Panc1 (cell line): Measurements from ENCODE around the gene DLG5. TPM values are rescaled to one million over a fixed set of nuclear protein-coding genes. Genes with fewer than 3 reads are reported as not detected.

Experiments
- ATAC-seq: fragments of 200-7000 bp; cut with Tn5 transposase; 2 replicates; pipeline ENCODE4 v1.9.1; 2020; ENCODE audit warnings: mild to moderate bottlenecking, moderate library complexity
- BruUV-seq: library from RNA; stranded (reverse); fragments of 400-500 nt; replicated peaks from 2 replicates; lab custom pipeline; 2021; lab: Mats Ljungman, UMichigan
- CTCF ChIA-PET: fragments of 300-600 bp; sonication (Branson Sonifier 250); formaldehyde crosslinking; loops from one replicate; lab custom pipeline; 2022; ENCODE audit warnings: antibody characterized with exemption; lab: Charles Lee
- POLR2A ChIA-PET: fragments of 300-600 bp; sonication (Branson Sonifier 250); formaldehyde crosslinking; loops from one replicate; lab custom pipeline; 2022; ENCODE audit warnings: antibody characterized with exemption; lab: Charles Lee
- DNase-seq: peaks from one replicate; pipeline ENCODE4 v3.0.0-alpha.2; 2010; ENCODE audit warnings: low read depth, low spot score
- H3K27ac ChIP-seq: 2 replicates; pipeline ENCODE4 v1.5.1; 2011; ENCODE audit warnings: mild to moderate bottlenecking, low read length, inconsistent platforms
- H3K27me3 ChIP-seq: fragments of 200-500 bp; sonication (Bioruptor generic); 2 replicates; pipeline ENCODE4 v1.6.0; 2014; ENCODE audit warnings: low read length, inconsistent platforms; ENCODE audit not compliant: control insufficient read depth, insufficient read depth
- H3K36me3 ChIP-seq: fragments of 200-500 bp; sonication (Bioruptor generic); 2 replicates; pipeline ENCODE4 v1.5.1; 2014; ENCODE audit warnings: inconsistent platforms, mild to moderate bottlenecking, low read length, moderate library complexity; ENCODE audit not compliant: control insufficient read depth, insufficient read depth
- H3K4me1 ChIP-seq: 2 replicates; pipeline ENCODE4 v1.5.1; 2011; ENCODE audit warnings: inconsistent platforms, mild to moderate bottlenecking, low read length, moderate library complexity; ENCODE audit not compliant: control insufficient read depth, insufficient read depth
- H3K4me3 ChIP-seq, 2 experiments: 2 replicates each; pipeline ENCODE4 v1.5.1; 2011 to 2012; ENCODE audit warnings: low read depth in 2 of 2, low read length in 2 of 2, mild to moderate bottlenecking in 2 of 2, inconsistent platforms in 1 of 2, moderate library complexity in 1 of 2
- H3K9me3 ChIP-seq: fragments of 200-500 bp; sonication (Bioruptor generic); 2 replicates; pipeline ENCODE4 v1.5.1; 2014; ENCODE audit warnings: low read depth, mild to moderate bottlenecking, inconsistent platforms, low read length, moderate library complexity; ENCODE audit not compliant: control insufficient read depth, insufficient read depth
- POLR2AphosphoS5 ChIP-seq: IDR thresholded peaks from 2 replicates; pipeline ENCODE4 v1.6.1; 2012; ENCODE audit warnings: mild to moderate bottlenecking, low read depth, low read length, moderate library complexity
- SIN3A ChIP-seq: IDR thresholded peaks from 2 replicates; pipeline ENCODE4 v1.6.1; 2012; ENCODE audit warnings: low read depth, mild to moderate bottlenecking, low read length, moderate library complexity, borderline replicate concordance; ENCODE audit not compliant: insufficient read depth
- TCF7L2 ChIP-seq: IDR thresholded peaks from 2 replicates; pipeline ENCODE4 v1.6.1; 2011; ENCODE audit warnings: mild to moderate bottlenecking, low read depth, low read length, inconsistent platforms
- in situ Hi-C: cut with HindIII; loops from 2 replicates; pipeline ENCODE4 v1.10.0; 2016; ENCODE audit warnings: low sequenced_read_pairs, low pct_unique_long_range_greater_than_20kb
- intact Hi-C: fragments of 100-400 bp; cut with micrococcal nuclease; formaldehyde crosslinking; loops from one replicate; pipeline ENCODE4 v1.10.0; 2022; ENCODE audit not compliant: unreplicated experiment
- total RNA-seq: library from RNA; stranded (reverse); gene quantifications from one replicate; pipeline ENCODE4 v1.2.1, GENCODE V29; 2021; ENCODE audit not compliant: unreplicated experiment
- TF ChIP-seq, protein P1 (sequence below): fragments of 450-650 bp; IDR thresholded peaks from 2 replicates; pipeline ENCODE4 v1.5.1; 2017; ENCODE audit warnings: mild to moderate bottlenecking
- TF ChIP-seq, protein P2 (sequence below), 2 experiments: IDR thresholded peaks; 2 replicates each; pipeline ENCODE4 v1.6.1; 2011 to 2012; ENCODE audit warnings: low read depth in 2 of 2, control low read depth in 1 of 2, low read length in 1 of 2, mild to moderate bottlenecking in 1 of 2, moderate library complexity in 1 of 2; ENCODE audit not compliant: insufficient read depth in 1 of 2

The DLG5 gene
- total RNA-seq, 1 experiment from 2014 or later, result 85.6 TPM

DNA sequence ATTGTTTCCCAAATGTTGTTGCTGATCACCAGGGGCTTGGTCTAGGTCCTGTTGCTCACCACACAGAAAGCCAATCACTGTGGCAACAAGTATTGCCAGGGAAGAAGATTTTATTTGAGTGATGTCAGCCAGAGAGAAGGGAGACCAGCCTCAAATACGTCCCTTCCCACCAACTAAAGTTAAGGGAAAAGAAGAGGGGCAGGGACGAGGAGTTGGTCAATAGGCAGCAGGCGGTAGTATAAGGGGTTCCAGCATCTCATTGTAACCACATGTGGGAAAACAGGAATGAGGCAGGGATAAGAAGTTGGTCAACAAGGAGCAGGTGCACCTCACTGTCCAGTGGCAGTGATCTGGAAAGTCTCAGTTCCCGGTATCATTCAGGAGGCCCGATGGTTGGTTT lies 150.1 kb downstream of the DLG5 start:
- ChIA-PET POLR2A (interaction anchor here (0.5 kb wide), 1 partner anchor 12 kb away, joined by 4 read pairs; no protein-coding TSS in a partner anchor), CTCF (no interaction called here)
- no peak for DNase-seq
- Histone ChIP-seq H3K27me3 (no peaks in the 10 kb centered on the region), H3K4me1 (no peaks in the 10 kb centered on the region), H3K4me3 (no peak overlapping the region), H3K36me3 (no peaks in the 10 kb centered on the region), H3K27ac (no peak overlapping the region), H3K9me3 (peaks cover 9% of the 10 kb centered on the region; the same call in 1 of the 2 replicates)
- in situ Hi-C loops, result no loop called here
- no peak for ATAC-seq
- TF ChIP-seq, protein P1, sequence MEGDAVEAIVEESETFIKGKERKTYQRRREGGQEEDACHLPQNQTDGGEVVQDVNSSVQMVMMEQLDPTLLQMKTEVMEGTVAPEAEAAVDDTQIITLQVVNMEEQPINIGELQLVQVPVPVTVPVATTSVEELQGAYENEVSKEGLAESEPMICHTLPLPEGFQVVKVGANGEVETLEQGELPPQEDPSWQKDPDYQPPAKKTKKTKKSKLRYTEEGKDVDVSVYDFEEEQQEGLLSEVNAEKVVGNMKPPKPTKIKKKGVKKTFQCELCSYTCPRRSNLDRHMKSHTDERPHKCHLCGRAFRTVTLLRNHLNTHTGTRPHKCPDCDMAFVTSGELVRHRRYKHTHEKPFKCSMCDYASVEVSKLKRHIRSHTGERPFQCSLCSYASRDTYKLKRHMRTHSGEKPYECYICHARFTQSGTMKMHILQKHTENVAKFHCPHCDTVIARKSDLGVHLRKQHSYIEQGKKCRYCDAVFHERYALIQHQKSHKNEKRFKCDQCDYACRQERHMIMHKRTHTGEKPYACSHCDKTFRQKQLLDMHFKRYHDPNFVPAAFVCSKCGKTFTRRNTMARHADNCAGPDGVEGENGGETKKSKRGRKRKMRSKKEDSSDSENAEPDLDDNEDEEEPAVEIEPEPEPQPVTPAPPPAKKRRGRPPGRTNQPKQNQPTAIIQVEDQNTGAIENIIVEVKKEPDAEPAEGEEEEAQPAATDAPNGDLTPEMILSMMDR, result no peak
- no peak for TF ChIP-seq TCF7L2
- TF ChIP-seq, protein P2, sequence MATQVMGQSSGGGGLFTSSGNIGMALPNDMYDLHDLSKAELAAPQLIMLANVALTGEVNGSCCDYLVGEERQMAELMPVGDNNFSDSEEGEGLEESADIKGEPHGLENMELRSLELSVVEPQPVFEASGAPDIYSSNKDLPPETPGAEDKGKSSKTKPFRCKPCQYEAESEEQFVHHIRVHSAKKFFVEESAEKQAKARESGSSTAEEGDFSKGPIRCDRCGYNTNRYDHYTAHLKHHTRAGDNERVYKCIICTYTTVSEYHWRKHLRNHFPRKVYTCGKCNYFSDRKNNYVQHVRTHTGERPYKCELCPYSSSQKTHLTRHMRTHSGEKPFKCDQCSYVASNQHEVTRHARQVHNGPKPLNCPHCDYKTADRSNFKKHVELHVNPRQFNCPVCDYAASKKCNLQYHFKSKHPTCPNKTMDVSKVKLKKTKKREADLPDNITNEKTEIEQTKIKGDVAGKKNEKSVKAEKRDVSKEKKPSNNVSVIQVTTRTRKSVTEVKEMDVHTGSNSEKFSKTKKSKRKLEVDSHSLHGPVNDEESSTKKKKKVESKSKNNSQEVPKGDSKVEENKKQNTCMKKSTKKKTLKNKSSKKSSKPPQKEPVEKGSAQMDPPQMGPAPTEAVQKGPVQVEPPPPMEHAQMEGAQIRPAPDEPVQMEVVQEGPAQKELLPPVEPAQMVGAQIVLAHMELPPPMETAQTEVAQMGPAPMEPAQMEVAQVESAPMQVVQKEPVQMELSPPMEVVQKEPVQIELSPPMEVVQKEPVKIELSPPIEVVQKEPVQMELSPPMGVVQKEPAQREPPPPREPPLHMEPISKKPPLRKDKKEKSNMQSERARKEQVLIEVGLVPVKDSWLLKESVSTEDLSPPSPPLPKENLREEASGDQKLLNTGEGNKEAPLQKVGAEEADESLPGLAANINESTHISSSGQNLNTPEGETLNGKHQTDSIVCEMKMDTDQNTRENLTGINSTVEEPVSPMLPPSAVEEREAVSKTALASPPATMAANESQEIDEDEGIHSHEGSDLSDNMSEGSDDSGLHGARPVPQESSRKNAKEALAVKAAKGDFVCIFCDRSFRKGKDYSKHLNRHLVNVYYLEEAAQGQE (IDR thresholded peaks at IDR 0.05; ENCODE audit: insufficient read depth in 1 of 2, low read depth in 2 of 2, low read length in 1 of 2), result no peak
- TF ChIP-seq SIN3A, result no peak
- TF ChIP-seq POLR2AphosphoS5, result no peak
- intact Hi-C loops, result no loop called here
- no TSS peak for BruUV-seq

DNA sequence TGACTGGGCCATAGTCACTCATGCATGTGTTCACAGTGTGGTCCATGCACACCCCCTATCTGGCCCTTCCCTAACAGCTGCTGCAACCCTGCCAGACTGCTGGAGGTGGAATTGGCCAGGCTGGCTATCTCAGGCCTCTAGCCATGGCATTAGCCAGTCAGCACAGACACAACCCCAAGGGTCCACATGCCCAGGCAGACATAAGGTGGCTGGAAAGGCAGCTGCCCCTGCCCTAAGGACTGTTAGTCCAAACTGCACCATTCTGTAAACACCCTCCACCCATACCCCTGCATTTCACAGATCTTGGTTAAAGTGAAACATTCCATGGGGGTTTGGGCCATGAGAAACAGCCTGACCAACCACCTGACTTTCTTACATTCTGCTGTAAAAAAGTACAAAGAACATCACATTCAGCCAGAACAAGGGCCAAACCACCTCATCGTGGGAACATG lies 151.6 kb downstream of the DLG5 start:
- H3K4me3 ChIP-seq, result no peak overlapping the region
- POLR2A ChIA-PET, result no interaction called here
- BruUV-seq, result no TSS peak
- DNase-seq (no peak), ATAC-seq (no peak)
- CTCF ChIA-PET, result no interaction called here
- TF ChIP-seq SIN3A (no peak), TCF7L2 (no peak), POLR2AphosphoS5 (no peak)
- TF ChIP-seq, protein P1, result no peak
- TF ChIP-seq, protein P2 (IDR thresholded peaks at IDR 0.05; ENCODE audit: insufficient read depth in 1 of 2, low read depth in 2 of 2, low read length in 1 of 2), result no peak
- H3K4me1 ChIP-seq, result no peaks in the 10 kb centered on the region
- H3K36me3 ChIP-seq, result no peaks in the 10 kb centered on the region
- no peak overlapping the region for H3K27ac ChIP-seq
- intact Hi-C loops (no loop called here), in situ Hi-C loops (no loop called here)
- peaks cover 9% of the 10 kb centered on the region; the same call in 1 of the 2 replicates for H3K9me3 ChIP-seq
- H3K27me3 ChIP-seq, result no peaks in the 10 kb centered on the region
